ENCODE results near the gene DNAJB6. TPM values are rescaled to one million over a fixed set of nuclear protein-coding genes. Genes with fewer than 3 reads are reported as not detected.

Gene DNAJB6
- total RNA-seq, 1 experiment from 2014 or later: 288 TPM

DNA sequence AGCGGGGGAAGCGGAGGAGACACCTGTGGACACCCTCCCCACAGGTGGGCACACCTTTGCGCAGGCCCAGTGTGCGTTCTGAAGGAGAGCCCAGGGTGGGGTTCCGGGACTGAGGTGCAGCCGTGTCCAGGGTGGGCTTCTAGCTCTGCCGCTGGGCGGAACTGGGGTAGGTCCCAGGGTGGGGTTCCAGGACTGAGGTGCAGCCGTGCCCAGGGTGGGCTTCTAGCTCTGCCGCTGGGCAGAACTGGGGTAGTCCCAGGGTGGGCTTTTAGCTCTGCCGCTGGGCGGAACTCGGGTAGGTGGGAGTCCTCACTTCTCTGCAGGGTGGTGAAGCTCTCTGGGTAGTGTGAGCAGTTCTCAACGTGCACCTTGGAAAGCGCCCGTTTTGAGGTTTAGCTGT, 78.7 kb downstream of the DNAJB6 start:
- Mint-ChIP-seq H3K27me3 (ENCODE audit: low read depth) (no peaks in the 10 kb centered on the region), H3K36me3 (peaks cover 41% of the 10 kb centered on the region), H3K27ac (peak overlapping the region; percentile 98), H3K9me3 (no peaks in the 10 kb centered on the region), H3K4me3 (no peak overlapping the region), H3K4me1 (peaks cover 33% of the 10 kb centered on the region)
- no peak for ATAC-seq
- ChIA-PET CTCF (no interaction called here), POLR2A (no interaction called here)
- no peak for TF ChIP-seq RORB (CRISPR knock-in tag; IDR thresholded peaks at IDR 0.05)
- TF ChIP-seq OVOL2 (CRISPR knock-in tag; IDR thresholded peaks at IDR 0.05; ENCODE audit: borderline replicate concordance): no peak
- no peak for TF ChIP-seq PREB (CRISPR knock-in tag; IDR thresholded peaks at IDR 0.05; ENCODE audit: borderline replicate concordance)
- no peak for TF ChIP-seq GABPB1 (CRISPR knock-in tag; IDR thresholded peaks at IDR 0.05)
- TF ChIP-seq, protein P1, sequence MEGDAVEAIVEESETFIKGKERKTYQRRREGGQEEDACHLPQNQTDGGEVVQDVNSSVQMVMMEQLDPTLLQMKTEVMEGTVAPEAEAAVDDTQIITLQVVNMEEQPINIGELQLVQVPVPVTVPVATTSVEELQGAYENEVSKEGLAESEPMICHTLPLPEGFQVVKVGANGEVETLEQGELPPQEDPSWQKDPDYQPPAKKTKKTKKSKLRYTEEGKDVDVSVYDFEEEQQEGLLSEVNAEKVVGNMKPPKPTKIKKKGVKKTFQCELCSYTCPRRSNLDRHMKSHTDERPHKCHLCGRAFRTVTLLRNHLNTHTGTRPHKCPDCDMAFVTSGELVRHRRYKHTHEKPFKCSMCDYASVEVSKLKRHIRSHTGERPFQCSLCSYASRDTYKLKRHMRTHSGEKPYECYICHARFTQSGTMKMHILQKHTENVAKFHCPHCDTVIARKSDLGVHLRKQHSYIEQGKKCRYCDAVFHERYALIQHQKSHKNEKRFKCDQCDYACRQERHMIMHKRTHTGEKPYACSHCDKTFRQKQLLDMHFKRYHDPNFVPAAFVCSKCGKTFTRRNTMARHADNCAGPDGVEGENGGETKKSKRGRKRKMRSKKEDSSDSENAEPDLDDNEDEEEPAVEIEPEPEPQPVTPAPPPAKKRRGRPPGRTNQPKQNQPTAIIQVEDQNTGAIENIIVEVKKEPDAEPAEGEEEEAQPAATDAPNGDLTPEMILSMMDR (IDR thresholded peaks at IDR 0.05): no peak
- TF ChIP-seq NFYB (CRISPR knock-in tag; conservative IDR thresholded peaks at IDR 0.05; ENCODE audit: low read depth): no peak
- no peak for TF ChIP-seq ZNF138 (CRISPR knock-in tag; conservative IDR thresholded peaks at IDR 0.05)
- TF ChIP-seq ATF1 (CRISPR knock-in tag; IDR thresholded peaks at IDR 0.05): no peak
- TF ChIP-seq TCF7 (CRISPR knock-in tag; IDR thresholded peaks at IDR 0.05; ENCODE audit: low read depth): no peak
- no peak for TF ChIP-seq ZNF416 (CRISPR knock-in tag; IDR thresholded peaks at IDR 0.05)
- no peak for TF ChIP-seq RELA (CRISPR knock-in tag; IDR thresholded peaks at IDR 0.05; ENCODE audit: borderline replicate concordance)
- TF ChIP-seq, protein P2, sequence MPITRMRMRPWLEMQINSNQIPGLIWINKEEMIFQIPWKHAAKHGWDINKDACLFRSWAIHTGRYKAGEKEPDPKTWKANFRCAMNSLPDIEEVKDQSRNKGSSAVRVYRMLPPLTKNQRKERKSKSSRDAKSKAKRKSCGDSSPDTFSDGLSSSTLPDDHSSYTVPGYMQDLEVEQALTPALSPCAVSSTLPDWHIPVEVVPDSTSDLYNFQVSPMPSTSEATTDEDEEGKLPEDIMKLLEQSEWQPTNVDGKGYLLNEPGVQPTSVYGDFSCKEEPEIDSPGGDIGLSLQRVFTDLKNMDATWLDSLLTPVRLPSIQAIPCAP (CRISPR knock-in tag; IDR thresholded peaks at IDR 0.05): no peak
- TF ChIP-seq MYBL2 (CRISPR knock-in tag; IDR thresholded peaks at IDR 0.05): no peak
- no peak for TF ChIP-seq JUN (CRISPR knock-in tag; IDR thresholded peaks at IDR 0.05)
- TF ChIP-seq, protein P3, sequence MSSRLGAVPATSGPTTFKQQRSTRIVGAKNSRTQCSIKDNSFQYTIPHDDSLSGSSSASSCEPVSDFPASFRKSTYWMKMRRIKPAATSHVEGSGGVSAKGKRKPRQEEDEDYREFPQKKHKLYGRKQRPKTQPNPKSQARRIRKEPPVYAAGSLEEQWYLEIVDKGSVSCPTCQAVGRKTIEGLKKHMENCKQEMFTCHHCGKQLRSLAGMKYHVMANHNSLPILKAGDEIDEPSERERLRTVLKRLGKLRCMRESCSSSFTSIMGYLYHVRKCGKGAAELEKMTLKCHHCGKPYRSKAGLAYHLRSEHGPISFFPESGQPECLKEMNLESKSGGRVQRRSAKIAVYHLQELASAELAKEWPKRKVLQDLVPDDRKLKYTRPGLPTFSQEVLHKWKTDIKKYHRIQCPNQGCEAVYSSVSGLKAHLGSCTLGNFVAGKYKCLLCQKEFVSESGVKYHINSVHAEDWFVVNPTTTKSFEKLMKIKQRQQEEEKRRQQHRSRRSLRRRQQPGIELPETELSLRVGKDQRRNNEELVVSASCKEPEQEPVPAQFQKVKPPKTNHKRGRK (CRISPR knock-in tag; IDR thresholded peaks at IDR 0.05; ENCODE audit: borderline replicate concordance): no peak
- no peak for TF ChIP-seq NFE2L1 (CRISPR knock-in tag; IDR thresholded peaks at IDR 0.05)
- TF ChIP-seq STAT6 (CRISPR knock-in tag; conservative IDR thresholded peaks at IDR 0.05; ENCODE audit: low read depth): no peak
- DNase-seq (ENCODE audit: low spot score): no peak

- POLR2A ChIA-PET: no interaction called here
- H3K9me3 Mint-ChIP-seq: no peaks in the 10 kb centered on the region
- CTCF ChIA-PET: no interaction called here
- no peak for DNase-seq (ENCODE audit: low spot score)
- ATAC-seq: no peak
- H3K27me3 Mint-ChIP-seq (ENCODE audit: low read depth): no peaks in the 10 kb centered on the region
- peak overlapping the region; percentile 22; the same call in 1 of the 2 replicates for H3K27ac Mint-ChIP-seq
- TF ChIP-seq SP1 (CRISPR knock-in tag; conservative IDR thresholded peaks at IDR 0.05): no peak
- no peak for TF ChIP-seq SOX15 (CRISPR knock-in tag; IDR thresholded peaks at IDR 0.05)
- TF ChIP-seq ATF1 (CRISPR knock-in tag; IDR thresholded peaks at IDR 0.05): no peak
- no peak for TF ChIP-seq GTF2I (CRISPR knock-in tag; conservative IDR thresholded peaks at IDR 0.05)
- no peak for TF ChIP-seq FOXJ3 (CRISPR knock-in tag; IDR thresholded peaks at IDR 0.05; ENCODE audit: borderline replicate concordance)
- no peak for TF ChIP-seq RELA (CRISPR knock-in tag; IDR thresholded peaks at IDR 0.05; ENCODE audit: borderline replicate concordance)
- no peak for TF ChIP-seq NFE2L1 (CRISPR knock-in tag; IDR thresholded peaks at IDR 0.05)
- TF ChIP-seq ZMAT4 (CRISPR knock-in tag; IDR thresholded peaks at IDR 0.05): no peak
- no peak for TF ChIP-seq KAT7 (CRISPR knock-in tag; IDR thresholded peaks at IDR 0.05; ENCODE audit: borderline replicate concordance)
- H3K4me1 Mint-ChIP-seq: peaks cover 30% of the 10 kb centered on the region
- H3K4me3 Mint-ChIP-seq: no peak overlapping the region
- H3K36me3 Mint-ChIP-seq: peaks cover 42% of the 10 kb centered on the region
These were observed 79.2 kb downstream of the DNAJB6 start for GRCh38 chr7:157416011-157416410.

Data from WTC11 (cell line).